Body of pancreas (tissue), 4 donors: ENCODE data around the gene ARHGEF11.

Source experiments
- POLR2A ChIP-seq, 3 donors: fragments of 450-650 bp; IDR thresholded peaks; one replicate each; pipeline ENCODE4 v1.6.1; 2016; ENCODE audit warnings: antibody characterized with exemption in 3 of 3, mild to moderate bottlenecking in 2 of 3
- TF ChIP-seq, protein P1 (sequence below), 7 experiments: fragments of 450-650 bp in 4 of 7; fragments of 200-600 bp in 3 of 7; sonication (generic) in 3 of 7; IDR thresholded peaks; one replicate each; pipeline ENCODE4 v1.5.1; 2016 to 2019; ENCODE audit warnings: antibody characterized with exemption in 7 of 7

DNA sequence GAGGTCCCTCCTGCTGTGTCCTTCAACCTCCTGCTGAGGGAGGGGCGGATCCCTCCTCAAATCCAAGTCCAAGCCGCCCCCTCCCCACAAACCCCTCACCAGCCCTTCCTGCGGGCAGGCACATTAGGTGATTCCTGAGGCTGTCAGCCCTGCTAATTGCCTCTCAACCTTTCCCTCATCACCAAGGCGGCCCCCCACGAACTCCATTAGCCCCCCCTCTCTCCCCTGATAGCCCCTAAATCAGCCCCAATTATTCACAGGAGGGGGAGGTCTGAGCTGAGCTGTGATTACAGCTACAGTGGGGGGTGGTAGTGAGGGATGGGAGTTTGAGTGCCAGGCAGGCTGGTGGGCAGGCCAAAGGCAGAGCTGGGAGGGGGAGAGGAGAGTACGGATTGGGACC, 157.8 kb downstream of the ARHGEF11 start:
- no peak for TF ChIP-seq POLR2A (IDR thresholded peaks at IDR 0.05)
- TF ChIP-seq, protein P1, sequence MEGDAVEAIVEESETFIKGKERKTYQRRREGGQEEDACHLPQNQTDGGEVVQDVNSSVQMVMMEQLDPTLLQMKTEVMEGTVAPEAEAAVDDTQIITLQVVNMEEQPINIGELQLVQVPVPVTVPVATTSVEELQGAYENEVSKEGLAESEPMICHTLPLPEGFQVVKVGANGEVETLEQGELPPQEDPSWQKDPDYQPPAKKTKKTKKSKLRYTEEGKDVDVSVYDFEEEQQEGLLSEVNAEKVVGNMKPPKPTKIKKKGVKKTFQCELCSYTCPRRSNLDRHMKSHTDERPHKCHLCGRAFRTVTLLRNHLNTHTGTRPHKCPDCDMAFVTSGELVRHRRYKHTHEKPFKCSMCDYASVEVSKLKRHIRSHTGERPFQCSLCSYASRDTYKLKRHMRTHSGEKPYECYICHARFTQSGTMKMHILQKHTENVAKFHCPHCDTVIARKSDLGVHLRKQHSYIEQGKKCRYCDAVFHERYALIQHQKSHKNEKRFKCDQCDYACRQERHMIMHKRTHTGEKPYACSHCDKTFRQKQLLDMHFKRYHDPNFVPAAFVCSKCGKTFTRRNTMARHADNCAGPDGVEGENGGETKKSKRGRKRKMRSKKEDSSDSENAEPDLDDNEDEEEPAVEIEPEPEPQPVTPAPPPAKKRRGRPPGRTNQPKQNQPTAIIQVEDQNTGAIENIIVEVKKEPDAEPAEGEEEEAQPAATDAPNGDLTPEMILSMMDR (IDR thresholded peaks at IDR 0.05): no peak
